ENCODE results near the gene NFYB. TPM values are rescaled to one million over a fixed set of nuclear protein-coding genes. Genes with fewer than 3 reads are reported as not detected.

NFYB gene
- total and polyA plus RNA-seq, 2 donors (not counting 3 experiments of a cell fraction or from before 2014, with no cell fraction given) = 10.2 to 23.3 TPM

DNA sequence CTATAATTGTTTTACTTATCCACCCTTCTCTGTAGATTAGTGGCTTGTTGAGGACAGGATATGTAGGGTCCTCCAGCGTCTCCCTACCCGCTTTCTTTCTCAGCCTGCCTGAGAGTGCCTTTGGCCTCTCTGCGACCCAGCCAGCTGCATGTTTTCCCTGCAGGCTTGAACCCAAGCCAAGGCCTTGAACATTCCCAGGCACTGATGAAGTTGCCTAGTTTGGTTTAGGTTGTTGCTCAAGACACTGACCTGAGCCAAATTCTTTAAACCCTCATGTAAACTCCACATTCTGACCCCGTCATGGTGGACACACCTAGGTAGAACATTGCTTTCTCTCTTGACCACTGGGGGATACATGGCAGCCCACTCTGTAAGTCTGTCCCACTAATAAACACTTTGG is 44.1 kb upstream of the NFYB start:
- POLR2A ChIA-PET = no interaction called here
- Histone ChIP-seq H3K27ac (ENCODE audit: insufficient read depth, low read depth, low read length) (no peak overlapping the region), H3K27me3 (ENCODE audit: control insufficient read depth in 2 of 2, insufficient read depth in 2 of 2, low read length in 2 of 2) (no peaks in the 10 kb centered on the region), H4K20me1 (replicated peaks; ENCODE audit: control insufficient read depth, extremely low read depth, insufficient read depth, low read length) (no peaks in the 10 kb centered on the region), H3K9me1 (replicated peaks; ENCODE audit: control insufficient read depth, extremely low read depth, insufficient read depth, low read length) (no peaks in the 10 kb centered on the region), H3K79me2 (ENCODE audit: control insufficient read depth, insufficient read depth, low read length) (no peaks in the 10 kb centered on the region), H3K36me3 (ENCODE audit: control insufficient read depth in 2 of 2, extremely low read depth in 1 of 2, insufficient read depth in 2 of 2, low read length in 2 of 2) (no peaks in the 10 kb centered on the region), H3K4me2 (ENCODE audit: insufficient read depth, low read length) (no peak overlapping the region), H3K9me3 (replicated peaks; ENCODE audit: control insufficient read depth, insufficient read depth, low read length) (no peaks in the 10 kb centered on the region), H2AFZ (ENCODE audit: low read depth, low read length) (no peak overlapping the region), H3K4me1 (ENCODE audit: control insufficient read depth, extremely low read depth, insufficient read depth, low read length) (peaks cover 2% of the 10 kb centered on the region), H3K9ac (replicated peaks; ENCODE audit: extremely low read depth, insufficient read depth, low read length) (no peak overlapping the region), H3K4me3 (replicated peaks in 1 of 3; ENCODE audit: insufficient read depth in 1 of 3, low read depth in 1 of 3, low read length in 3 of 3) (no peak overlapping the region)
- BruUV-seq (replicated peaks) = no TSS peak
- dilution Hi-C loops (cut with MboI; ENCODE audit: extremely low pct_ligation_motif_present, low sequenced_read_pairs) = no loop called here
- intact Hi-C loops (cut with micrococcal nuclease) = no loop called here
- CTCF ChIA-PET = no interaction called here
- TF ChIP-seq, protein P1, sequence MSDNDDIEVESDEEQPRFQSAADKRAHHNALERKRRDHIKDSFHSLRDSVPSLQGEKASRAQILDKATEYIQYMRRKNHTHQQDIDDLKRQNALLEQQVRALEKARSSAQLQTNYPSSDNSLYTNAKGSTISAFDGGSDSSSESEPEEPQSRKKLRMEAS (IDR thresholded peaks at IDR 0.05; ENCODE audit: insufficient read depth, insufficient read length) = no peak
- no peak for TF ChIP-seq MYC (IDR thresholded peaks at IDR 0.05; ENCODE audit: low read depth, low read length)
- no peak for TF ChIP-seq EZH2 (IDR thresholded peaks at IDR 0.05; ENCODE audit: borderline replicate concordance, low read depth, low read length, severe bottlenecking)
- TF ChIP-seq GATA2 (IDR thresholded peaks at IDR 0.05; ENCODE audit: insufficient read depth, insufficient read length, low read depth, low read length) = no peak
- TF ChIP-seq POLR2AphosphoS5 (IDR thresholded peaks at IDR 0.05; ENCODE audit: insufficient read depth, low read depth, low read length) = no peak
- no peak for TF ChIP-seq FOS (IDR thresholded peaks at IDR 0.05; ENCODE audit: borderline replicate concordance, insufficient read depth, low read length)
- no peak for TF ChIP-seq CTCF (IDR thresholded peaks at IDR 0.05; ENCODE audit: extremely low read depth in 1 of 2, insufficient read depth in 1 of 2, low read depth in 1 of 2, low read length in 2 of 2)
- no peak for TF ChIP-seq JUN (IDR thresholded peaks at IDR 0.05; ENCODE audit: borderline replicate concordance, insufficient read depth, insufficient read length, low read depth)
- no peak for TF ChIP-seq POLR2A (IDR thresholded peaks at IDR 0.05; ENCODE audit: low read depth, low read length)
- DNase-seq (ENCODE audit: low read depth, low spot score) (no peak), FAIRE-seq (no peak)

All from endothelial cell of umbilical vein (primary cell).